Measurements from ENCODE around the gene TNFRSF1A.
"Not testable (repeated sequence)": the region's sequence is repeated elsewhere in the genome, so short reads cannot be mapped to it uniquely, and the experiment has no call there.

TNFRSF1A gene

DNA sequence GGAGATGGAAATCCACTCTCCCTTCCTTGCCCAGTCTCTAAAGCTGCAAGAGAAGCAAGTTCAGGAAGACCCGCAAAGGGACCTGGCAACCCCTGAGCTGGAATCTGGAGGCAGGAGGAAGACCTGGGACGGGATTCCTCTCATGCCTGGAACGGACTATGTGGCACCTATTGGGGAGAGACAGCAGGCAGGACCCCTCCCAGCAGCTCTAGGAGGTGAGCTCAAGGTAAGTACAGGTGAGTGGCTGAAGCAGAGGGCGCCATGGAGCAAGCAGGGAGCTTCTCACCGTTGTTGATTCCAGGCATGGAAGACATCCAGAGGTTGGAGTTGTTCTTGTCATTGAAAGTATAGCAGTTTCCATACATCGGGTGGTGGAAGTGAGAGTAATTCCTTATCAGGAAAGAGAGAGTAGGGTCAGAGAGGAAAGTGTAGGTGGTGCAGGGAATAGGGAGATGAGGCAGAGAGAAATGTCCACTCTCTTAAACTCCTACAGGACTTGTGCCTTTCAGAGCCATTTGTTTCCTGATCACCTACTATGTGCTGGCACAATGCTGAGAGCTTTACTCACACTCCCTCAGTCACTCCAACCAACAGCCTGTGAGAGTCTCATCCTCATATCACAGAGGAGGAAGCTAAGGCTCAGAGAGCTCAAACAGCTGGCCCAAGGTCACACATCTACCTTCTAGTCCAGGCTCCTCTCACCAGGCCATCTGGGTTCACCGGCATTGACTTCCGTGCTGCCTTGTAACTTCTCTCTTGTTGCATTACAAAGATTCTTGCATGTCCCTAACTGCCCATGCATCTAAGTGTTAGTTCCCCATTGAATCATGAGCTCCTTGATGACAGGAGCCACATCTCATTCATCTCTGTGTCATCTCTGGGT lies 13.9 kb upstream of the TNFRSF1A start:
- DNase-seq = no peak

- no peak for DNase-seq
These were observed 12.9 kb upstream of the TNFRSF1A start for GRCh38 chr12:6354495-6355393.

DNA sequence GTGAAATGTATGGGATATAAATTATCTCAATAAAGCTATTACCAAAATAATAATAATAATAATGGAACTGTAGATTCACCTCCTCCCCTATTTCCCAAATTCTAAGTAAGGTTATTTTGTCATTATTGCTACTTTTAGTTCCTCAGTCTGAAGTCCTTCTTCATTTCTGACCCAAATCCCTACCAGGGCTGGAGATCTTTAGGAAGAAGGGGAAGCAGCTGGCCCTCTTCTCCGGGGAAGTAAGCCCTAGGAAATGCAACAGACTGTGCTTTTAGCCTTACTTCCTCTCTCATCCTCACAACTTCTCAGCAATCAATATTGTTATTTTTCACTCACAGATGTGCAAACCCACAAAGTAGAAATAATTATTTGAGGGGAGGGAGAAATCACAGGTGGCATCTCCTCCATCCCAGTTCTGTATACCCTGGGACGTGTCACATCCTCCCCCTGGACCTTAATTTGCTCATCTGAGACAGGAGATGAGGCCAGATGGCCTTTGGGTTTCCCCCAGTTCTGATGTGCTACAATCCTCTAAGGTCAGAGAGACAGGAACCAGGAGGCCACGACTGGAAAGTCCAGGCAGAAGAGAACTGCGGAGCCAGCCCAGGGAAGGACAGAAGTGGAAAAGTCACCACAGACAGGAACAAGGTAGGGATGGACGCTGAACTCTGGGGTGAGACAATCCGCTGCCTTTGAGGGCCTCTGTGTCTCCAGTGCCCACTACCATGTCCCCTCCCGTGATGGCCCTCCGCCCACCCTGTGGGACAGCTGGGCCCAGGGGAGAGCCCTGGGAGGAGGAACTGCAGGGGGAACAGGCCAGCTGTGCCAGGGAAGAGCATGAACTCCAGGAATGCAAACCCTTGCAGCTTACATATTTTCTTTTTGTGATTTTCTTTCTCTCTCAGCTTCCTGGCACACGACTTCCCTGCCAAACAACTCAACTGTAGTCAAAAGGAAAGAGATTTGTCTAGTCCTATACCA lies 10.6 kb upstream of the TNFRSF1A start:
- no peak for DNase-seq

DNA sequence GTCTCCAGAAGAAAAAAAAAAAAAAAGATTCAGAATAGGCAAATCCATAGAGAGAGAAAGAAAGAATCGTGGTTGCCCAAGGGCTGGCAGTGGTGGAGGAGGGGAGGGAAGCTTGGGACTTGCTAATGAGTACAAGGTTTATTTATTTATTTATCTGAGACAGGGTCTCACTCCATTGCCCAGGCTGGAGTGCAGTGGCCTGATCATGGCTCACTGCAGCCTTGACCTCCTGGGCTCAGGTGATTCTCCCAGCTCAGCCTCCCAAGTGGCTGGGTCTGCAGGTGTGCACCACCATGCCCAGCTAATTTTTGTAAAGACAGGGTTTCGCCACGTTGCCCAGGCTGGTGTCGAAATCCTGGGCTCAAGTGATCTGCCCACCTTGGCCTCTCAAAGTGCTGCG lies 9.7 kb upstream of the TNFRSF1A start:
- no peak for DNase-seq

DNA sequence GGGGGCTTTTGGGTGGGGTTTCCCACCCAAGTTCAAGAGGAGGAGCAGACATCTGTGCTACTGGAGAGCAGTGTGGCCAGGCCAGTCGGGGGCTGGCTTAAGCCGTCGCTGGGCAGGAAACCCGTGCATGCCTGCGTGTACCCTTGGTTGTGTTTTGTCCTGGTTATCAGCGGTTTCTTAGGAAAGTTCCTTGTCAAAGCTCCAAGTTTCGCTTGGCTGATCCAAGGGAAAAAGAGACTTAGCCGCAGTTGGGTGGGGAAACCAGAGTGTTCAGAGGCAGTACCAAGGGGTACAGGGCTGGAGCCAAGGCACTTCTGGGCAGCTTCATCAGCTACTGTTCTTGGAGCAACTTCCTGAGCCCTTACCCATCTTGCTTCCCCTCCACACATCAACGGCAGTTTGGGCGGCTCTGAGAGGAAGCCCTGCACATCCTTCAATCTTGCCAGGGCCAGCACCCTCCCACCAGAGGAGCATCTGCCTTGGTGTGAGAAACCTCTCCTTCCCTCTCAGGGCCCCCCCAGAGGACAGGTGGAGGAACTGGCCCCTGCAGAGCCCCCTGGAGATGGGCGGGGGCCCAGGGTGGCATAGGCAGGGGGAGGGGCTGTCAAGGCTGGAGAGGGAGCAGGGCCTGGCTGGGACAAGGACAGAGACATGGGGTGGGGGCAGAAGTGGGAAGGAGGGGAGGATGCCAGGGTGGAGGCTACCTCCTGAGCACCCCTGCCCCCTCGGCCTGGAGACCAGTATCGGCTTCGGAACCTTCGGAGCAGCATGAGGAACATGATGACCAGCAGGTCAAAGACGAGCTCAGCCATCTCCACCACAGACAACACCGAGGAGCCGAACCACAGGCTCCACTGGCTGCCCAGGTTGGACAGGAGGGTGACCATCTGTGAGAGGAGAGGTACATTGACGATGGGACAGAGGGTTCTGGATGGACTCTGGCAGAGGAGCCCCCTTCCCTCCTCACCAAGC lies 5.8 kb upstream of the TNFRSF1A start:
- no peak for DNase-seq

DNA sequence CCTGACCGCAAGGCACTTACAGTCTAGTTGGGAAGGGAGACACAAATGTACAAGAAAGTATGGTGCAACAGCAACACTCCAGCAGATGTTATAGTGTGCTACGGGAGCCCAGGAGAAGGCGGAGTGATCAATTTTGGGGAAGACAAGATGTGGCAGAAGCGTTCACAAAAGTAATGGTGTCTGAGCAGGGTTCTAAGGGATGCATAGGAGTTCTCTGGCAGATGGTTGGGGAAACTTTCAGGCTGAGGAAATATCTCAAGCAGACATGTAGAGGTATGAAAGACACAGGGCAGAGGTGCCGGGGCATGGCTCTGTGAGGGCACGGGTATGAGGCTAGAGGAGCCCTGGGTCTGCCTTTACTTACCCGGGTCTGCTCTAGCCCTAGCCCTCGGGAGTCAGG lies 5.1 kb upstream of the TNFRSF1A start:
- no peak for DNase-seq

DNA sequence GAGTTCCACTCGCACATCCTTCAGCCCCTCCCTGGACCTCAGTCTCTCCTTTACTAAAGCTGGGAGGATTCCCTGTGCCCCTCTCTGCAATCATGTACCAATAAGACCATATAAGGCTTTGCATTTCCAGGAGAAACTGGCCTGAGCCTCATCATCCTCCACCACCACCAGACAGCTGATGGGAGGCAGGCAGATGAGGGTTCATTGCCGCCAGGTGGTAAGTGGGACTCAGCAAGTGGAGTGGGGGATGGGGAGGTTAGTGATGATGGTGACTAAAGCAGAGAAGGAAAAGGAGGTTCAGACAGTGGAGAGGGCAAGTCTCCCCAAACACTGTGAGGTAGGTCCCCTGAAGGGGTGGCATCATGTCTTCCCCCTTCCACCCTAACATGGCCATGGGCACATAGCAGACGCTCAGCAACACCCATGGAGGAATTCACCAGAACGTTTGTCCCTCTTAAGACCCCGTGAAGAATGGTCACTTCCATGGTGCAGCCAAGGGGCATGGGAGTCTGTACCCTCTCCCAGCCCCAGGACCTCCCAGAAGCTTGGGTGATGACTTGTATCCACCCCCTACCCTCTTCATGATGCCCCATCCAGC lies 4.5 kb upstream of the TNFRSF1A start:
- DNase-seq = no peak

GRCh38 chr12:6345319-6346091 lies 3.6 kb upstream of the TNFRSF1A start:
- no peak for DNase-seq

DNA sequence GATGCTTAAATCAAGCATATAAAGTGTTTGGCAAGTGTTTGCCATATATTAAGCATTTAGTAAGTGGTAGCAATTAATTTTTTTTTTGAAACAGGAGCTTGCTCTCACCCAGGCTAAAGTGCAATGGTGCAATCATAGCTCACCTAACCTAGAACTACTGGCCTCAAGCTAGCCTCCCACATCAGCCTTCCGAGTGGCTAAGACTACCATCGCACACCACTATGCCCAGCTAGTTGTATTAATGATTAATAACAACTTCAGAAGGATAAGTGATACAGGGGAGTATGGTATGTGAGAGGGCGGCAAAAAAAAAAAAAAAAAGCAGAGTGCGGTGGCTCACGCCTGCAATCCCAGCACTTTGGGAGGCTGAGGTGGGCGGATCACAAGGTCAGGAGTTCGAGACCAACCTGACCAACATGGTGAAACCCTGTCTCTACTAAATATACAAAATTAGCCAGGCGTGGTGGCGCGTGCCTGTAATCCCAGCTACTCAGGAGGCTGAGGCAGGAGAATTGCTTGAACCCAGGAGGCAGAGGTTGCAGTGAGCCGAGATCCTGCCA lies 2.3 kb upstream of the TNFRSF1A start:
- not testable (repeated sequence) for DNase-seq

DNA sequence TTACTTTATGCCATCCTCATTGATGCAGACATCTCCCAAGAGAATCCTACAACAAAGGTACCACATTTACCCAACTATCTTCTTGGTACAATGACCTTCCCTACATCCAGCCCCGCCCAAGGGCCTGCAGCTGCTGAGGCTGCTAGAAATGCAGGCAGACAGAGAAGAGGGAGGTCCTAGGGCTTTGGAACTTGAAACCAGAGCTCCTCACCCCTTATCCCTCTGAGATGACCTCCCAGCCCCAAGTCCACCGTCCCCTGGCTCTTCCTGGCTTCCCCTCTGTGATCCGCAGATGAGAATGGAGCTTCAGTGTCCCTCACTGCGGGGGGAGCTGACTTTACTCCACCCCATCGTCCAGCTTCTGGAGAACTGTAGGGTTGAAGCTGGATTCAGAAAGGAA lies 1.6 kb upstream of the TNFRSF1A start:
- DNase-seq = no peak

- DNase-seq = no peak
These were observed 439 bp upstream of the TNFRSF1A start for GRCh38 chr12:6342140-6342889.

DNA sequence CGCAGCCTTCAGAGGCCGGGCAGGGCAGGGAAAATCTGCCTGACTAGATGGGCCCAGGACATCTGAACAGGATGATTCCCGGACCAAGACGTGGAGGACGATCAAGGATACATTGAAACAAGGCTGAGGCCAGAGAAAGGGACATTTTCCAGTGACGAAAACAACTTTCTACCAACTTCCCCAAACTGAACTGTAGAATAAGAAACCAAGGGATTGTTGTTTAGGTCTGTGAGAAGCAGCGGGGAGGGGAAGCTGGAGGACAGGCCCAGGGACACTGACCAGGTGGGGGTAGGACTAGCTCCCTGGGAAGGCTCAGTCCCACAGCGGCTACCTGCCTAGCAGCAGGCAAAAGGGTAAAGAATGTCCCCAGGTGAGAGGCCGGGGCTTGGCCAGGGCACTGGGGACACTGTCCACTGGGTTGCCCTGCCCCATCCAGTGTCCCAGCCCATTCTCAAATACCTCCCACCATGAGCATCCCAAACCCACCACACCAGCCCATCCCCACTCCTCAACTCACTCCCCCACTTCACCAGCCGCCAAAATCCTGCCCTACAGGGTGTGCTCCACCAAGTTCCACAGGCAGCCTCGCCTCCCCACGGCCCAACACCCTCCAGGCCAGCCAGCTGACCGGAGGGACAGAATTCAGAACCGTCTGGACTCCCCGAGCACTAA lies 995 bp downstream of the TNFRSF1A start:
- no peak for DNase-seq

- DNase-seq = no peak
These were observed 1.7 kb downstream of the TNFRSF1A start for GRCh38 chr12:6340032-6340638.

DNA sequence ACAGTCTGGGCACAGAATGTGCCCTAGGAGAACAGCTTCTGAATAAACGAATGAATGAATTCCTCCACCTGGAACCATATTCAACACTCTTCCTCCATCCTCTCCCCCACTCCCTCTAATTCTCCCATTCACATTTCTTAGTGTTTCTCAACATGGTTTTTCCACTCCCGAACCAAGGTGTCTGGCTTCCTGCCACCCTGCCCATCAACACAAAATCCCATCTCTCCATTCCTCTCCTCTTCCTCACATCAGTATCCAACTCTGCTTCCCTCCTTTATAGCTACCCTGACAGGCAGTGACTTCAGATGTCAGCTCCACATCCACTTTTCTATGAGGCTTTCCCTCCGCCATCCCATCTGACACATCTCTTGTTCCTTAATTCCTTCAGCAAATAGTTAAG lies 2.9 kb downstream of the TNFRSF1A start:
- no peak for DNase-seq

- not testable (repeated sequence) for DNase-seq
These were observed 3.3 kb downstream of the TNFRSF1A start for GRCh38 chr12:6338536-6338935.

GRCh38 chr12:6337958-6338433 lies 3.9 kb downstream of the TNFRSF1A start:
- no peak for DNase-seq

DNA sequence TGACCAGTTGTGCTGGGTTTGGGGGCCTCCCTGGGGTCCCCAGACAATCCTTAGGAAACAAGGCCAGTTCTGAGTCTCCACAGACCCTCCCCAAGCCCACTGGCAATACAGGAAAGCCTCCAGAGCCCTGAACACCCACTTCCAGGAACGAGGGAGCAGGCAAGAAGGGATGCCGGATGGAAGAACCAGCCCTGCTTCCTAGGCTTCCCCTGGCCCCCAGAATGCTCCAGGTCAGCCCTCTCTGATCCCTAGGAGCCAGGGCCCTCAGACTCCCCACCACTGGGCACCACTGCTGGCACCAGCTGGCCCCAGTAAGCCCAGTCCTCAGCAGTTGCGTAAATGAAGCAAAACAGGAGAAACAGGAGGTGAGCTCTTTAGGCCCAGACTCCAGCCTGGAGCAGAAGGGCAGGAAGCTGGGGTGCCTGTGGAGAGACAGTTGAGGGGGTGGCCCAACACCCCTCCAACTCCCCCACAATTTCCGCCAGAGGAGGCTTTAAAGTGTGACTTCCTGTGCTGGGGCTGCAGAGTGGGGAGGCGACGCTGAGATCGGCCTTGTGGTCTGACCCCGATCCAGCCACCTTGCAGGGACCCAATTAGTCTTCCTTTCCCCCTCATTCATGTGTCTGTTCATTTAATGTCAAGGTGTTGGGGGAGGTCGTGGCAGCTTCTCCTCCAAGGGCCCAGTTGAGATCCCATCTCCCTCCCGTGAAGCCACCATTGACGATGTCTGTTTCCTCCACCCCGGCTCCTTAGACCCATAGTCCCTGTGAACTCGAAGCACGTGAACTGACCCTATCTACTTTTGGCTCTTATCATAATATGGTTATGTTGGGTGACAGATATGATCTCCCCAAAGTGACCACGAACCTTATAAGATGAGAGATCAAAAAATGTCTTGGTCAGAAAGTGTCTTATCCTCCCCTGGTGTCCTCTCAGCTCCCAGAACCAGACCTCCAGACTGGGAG lies 4.7 kb downstream of the TNFRSF1A start:
- DNase-seq = no peak
